K562 (cell line): ENCODE measurements around the gene CCDC33. TPM values are rescaled to one million over a fixed set of nuclear protein-coding genes. Genes with fewer than 3 reads are reported as not detected.
A peak's percentile ranks its signal among the peaks of the same experiment; 100 is the strongest.

Experiments used
- ATAC-seq: fragments of 200-7000 bp; cut with Tn5 transposase; 3 replicates; pipeline ENCODE4 v1.9.1; 2020; ENCODE audit warnings: moderate library complexity
- BruUV-seq: library from RNA; stranded (reverse); fragments of 400-500 nt; replicated peaks from 2 replicates; lab custom pipeline; 2021; lab: Mats Ljungman, UMichigan
- CTCF ChIA-PET: fragments of 300-600 bp; formaldehyde crosslinking; extraction: SDS; loops from one replicate; lab custom pipeline; 2021; ENCODE audit warnings: low intra/inter-chr PET ratio; lab: Yijun Ruan, JAX
- POLR2A ChIA-PET: fragments of 300-600, 350-650 bp; sonication (Branson Sonifier 250); formaldehyde crosslinking; extraction: SDS; loops from one replicate; lab custom pipeline; 2021; ENCODE audit warnings: antibody characterized with exemption, inconsistent platforms; lab: Yijun Ruan, JAX
- DNase-seq, 4 experiments: peaks; one replicate each; pipeline versions ENCODE4 v3.0.0 to v3.0.0-alpha.2; 2011 to 2018; ENCODE audit warnings: low spot score in 3 of 4, mixed read lengths in 3 of 4; ENCODE audit errors: extremely low read depth in 1 of 4
- FAIRE-seq: peaks from 2 replicates; lab custom pipeline; 2011; peaks lifted over from hg19 to GRCh38; lab: Jason Lieb, UNC
- H2AFZ ChIP-seq: 2 replicates; pipeline ENCODE4 v1.6.0; 2011; ENCODE audit warnings: low read depth, low read length, control low read depth, inconsistent platforms
- H3K27ac ChIP-seq: fragments of 200-600 bp; 3 replicates; pipeline ENCODE4 v1.8.0; 2011; ENCODE audit warnings: low read depth, mild to moderate bottlenecking, control low read depth, inconsistent platforms, low read length, moderate library complexity, mixed read lengths; ENCODE audit errors: extremely low read depth
- H3K27me3 ChIP-seq, 2 experiments: fragments of 300-600 bp in 1 of 2; 2 replicates in 1 of 2; 3 replicates in 1 of 2; pipeline versions ENCODE4 v1.6.0 to v1.8.0; 2011; ENCODE audit warnings: inconsistent platforms in 2 of 2, low read length in 2 of 2, mild to moderate bottlenecking in 1 of 2, mixed read lengths in 1 of 2, moderate library complexity in 1 of 2; ENCODE audit not compliant: control insufficient read depth in 2 of 2, insufficient read depth in 2 of 2
- H3K36me3 ChIP-seq: fragments of 300-600 bp; 3 replicates; pipeline ENCODE4 v1.8.0; 2011; ENCODE audit warnings: mild to moderate bottlenecking, low read length, inconsistent platforms; ENCODE audit not compliant: control insufficient read depth, insufficient read depth
- H3K4me1 ChIP-seq, 2 experiments: fragments of 200-600 bp in 1 of 2; replicated peaks in 1 of 2; 2 replicates in 1 of 2; 3 replicates in 1 of 2; pipeline versions ENCODE4 v1.5.1 to v1.8.0; 2011; ENCODE audit warnings: inconsistent platforms in 2 of 2, low read length in 2 of 2, mild to moderate bottlenecking in 1 of 2, mixed read lengths in 1 of 2, moderate library complexity in 1 of 2; ENCODE audit not compliant: control insufficient read depth in 2 of 2, insufficient read depth in 2 of 2
- H3K4me2 ChIP-seq: 2 replicates; pipeline ENCODE4 v1.6.1; 2011; ENCODE audit warnings: low read length, control low read depth, inconsistent platforms, mixed read lengths; ENCODE audit not compliant: insufficient read depth
- H3K4me3 ChIP-seq: fragments of 200-600 bp; sonication (generic), shearing (Covaris generic); 2 replicates; pipeline ENCODE4 v1.5.1; 2016; ENCODE audit warnings: control low read depth, inconsistent platforms
- H3K79me2 ChIP-seq: fragments of 200-600 bp; 3 replicates; pipeline ENCODE4 v1.8.0; 2011; ENCODE audit warnings: low read length, inconsistent platforms; ENCODE audit not compliant: control insufficient read depth, insufficient read depth
- H3K9ac ChIP-seq, 2 experiments: 2 replicates each; pipeline versions ENCODE4 v1.6.0 to v1.6.1; 2011; ENCODE audit warnings: low read depth in 2 of 2, low read length in 2 of 2, control low read depth in 1 of 2, inconsistent platforms in 1 of 2, mild to moderate bottlenecking in 1 of 2, mixed read lengths in 1 of 2; ENCODE audit not compliant: insufficient read depth in 1 of 2
- H3K9me1 ChIP-seq: one replicate; pipeline ENCODE4 v1.6.0; 2011; ENCODE audit warnings: inconsistent platforms, mild to moderate bottlenecking, low read length, moderate library complexity; ENCODE audit not compliant: control insufficient read depth, insufficient read depth
- H3K9me3 ChIP-seq: replicated peaks from 2 replicates; pipeline ENCODE4 v1.5.1; 2011; ENCODE audit warnings: low read depth, low read length, inconsistent platforms; ENCODE audit not compliant: control insufficient read depth, insufficient read depth
- H4K20me1 ChIP-seq: replicated peaks from 2 replicates; pipeline ENCODE4 v1.6.1; 2011; ENCODE audit warnings: low read length, inconsistent platforms, mixed read lengths; ENCODE audit not compliant: control insufficient read depth, insufficient read depth
- ARID3B ChIP-seq: fragments of 250-450 bp; sonication (Bioruptor Pico); IDR thresholded peaks from 2 replicates; pipeline ENCODE4 v1.4.0; 2020; ENCODE audit warnings: borderline replicate concordance
- RFX1 ChIP-seq: fragments of 450-650 bp; IDR thresholded peaks from 2 replicates; pipeline ENCODE4 v1.6.1; 2016; ENCODE audit warnings: mild to moderate bottlenecking, moderate library complexity
- THRAP3 ChIP-seq: fragments of 450-650 bp; IDR thresholded peaks from 2 replicates; pipeline ENCODE4 v1.6.1; 2016; ENCODE audit warnings: mild to moderate bottlenecking, inconsistent platforms, borderline replicate concordance
- ZEB2 ChIP-seq: fragments of 450-650 bp; IDR thresholded peaks from 2 replicates; pipeline ENCODE4 v1.6.1; 2016
- WGBS: fragments of 100-300 bp; shearing (Covaris generic); methylation state at CpG from one replicate; pipeline ENCODE4 v1.1.6; 2016; ENCODE audit warnings: low coverage, mixed read lengths; ENCODE audit not compliant: insufficient coverage; ENCODE audit errors: missing lambda C conversion rate; 5-methylcytosine and 5-hydroxymethylcytosine counted together
- in situ Hi-C: fragments of 300-500 bp; cut with MboI; formaldehyde crosslinking; loops from 4 replicates; pipeline ENCODE4 v1.15.0; 2018; ENCODE audit warnings: inconsistent platforms, mixed read lengths
- intact Hi-C: fragments of 100-400 bp; cut with micrococcal nuclease; formaldehyde crosslinking; loops from 2 replicates; pipeline ENCODE4 v1.14.2; 2022
- polyA plus RNA-seq, 8 experiments: library from polyadenylated mRNA; depleted of rRNA in 4 of 8; stranded (reverse) in 5 of 8; unstranded in 3 of 8; fragments of >200 nt; fragmentation: Nextera tagmentation in 2 of 8; fragmentation: Illumina TruSeq in 1 of 8; extraction: Ambion mirVana in 2 of 8; extraction: Trizol in 1 of 8; gene quantifications; 2 replicates each; pipeline versions ENCODE4 v1.2.1 to v1.2.3, GENCODE V29; 2011 to 2014; ENCODE audit warnings: inconsistent platforms in 1 of 8, missing spikeins in 1 of 8
- total RNA-seq, 7 experiments: library from RNA; depleted of rRNA in 6 of 7; stranded (reverse); fragments of >200 nt in 6 of 7; fragmentation: Illumina TruSeq in 2 of 7; extraction: Trizol in 2 of 7; gene quantifications; 2 replicates each; pipeline versions ENCODE4 v1.2.1 to v1.2.3, GENCODE V29; 2011 to 2021; ENCODE audit warnings: low replicate concordance in 1 of 7

The CCDC33 gene
- total and polyA plus RNA-seq, 9 of the 15 experiments (the other 6 are each of a cell fraction or from before 2014, with no cell fraction given) = 0.08 to 1.1 (median 0.15) TPM; not detected in 4

GRCh38 chr15:74188216-74188615 lies 47.9 kb upstream of the CCDC33 start (continued):
- TF ChIP-seq ARID3B (no peak), ZEB2 (no peak)
- TF ChIP-seq, all 486 proteins: peak for 0

DNA sequence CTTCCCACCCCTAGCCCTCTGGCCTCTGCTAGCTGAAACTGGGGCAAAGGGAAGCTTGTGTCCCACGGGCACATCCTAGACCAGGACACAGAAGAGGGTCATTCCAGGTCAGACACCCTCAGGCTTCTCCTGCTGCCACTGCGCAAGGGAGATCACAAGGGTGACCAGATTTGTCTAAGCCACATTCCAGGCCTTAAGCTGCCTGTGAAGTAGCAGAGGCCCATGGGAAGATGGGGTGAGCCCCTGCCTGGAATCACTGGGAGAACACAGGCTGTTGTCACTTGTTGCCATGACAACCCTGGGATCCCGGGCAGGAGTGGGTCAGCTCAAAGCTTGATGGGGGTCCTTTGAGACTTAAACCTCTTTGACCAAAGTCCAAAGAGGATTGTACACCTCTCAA lies 44.3 kb upstream of the CCDC33 start:
- CTCF ChIA-PET = no interaction called here
- Histone ChIP-seq H3K27ac (no peak overlapping the region), H3K36me3 (no peaks in the 10 kb centered on the region), H3K4me1 (no peaks in the 10 kb centered on the region), H2AFZ (no peak overlapping the region), H3K9me1 (no peaks in the 10 kb centered on the region), H3K79me2 (no peaks in the 10 kb centered on the region), H3K4me2 (no peak overlapping the region), H3K4me3 (no peak overlapping the region), H3K9me3 (no peaks in the 10 kb centered on the region), H4K20me1 (0 out of 2 replicates have a peak, but pooled peaks cover 14% of the 10 kb centered on the region), H3K27me3 (peaks cover 0 to 68% of the 10 kb centered on the region in 2 experiments; a peak in 3 of 5 replicates), H3K9ac (no peak overlapping the region)
- no peak for FAIRE-seq
- intact Hi-C loops = no loop called here
- no TSS peak for BruUV-seq
- no peak for DNase-seq
- in situ Hi-C loops = no loop called here
- WGBS = 0% methylated on average over 3 of the region's 3 CpGs
- no peak for TF ChIP-seq THRAP3
- peak; percentile 81 for TF ChIP-seq RFX1
- ATAC-seq = no peak
- POLR2A ChIA-PET = no interaction called here
